ENCODE measurements around the gene BNIPL.

The BNIPL gene

GRCh38 chr1:151036356-151036755 is at the start of gene BNIPL:
Gene BNIPL, plus strand, starts transcription at chr1:151036586. Its CDS starts 140 bp downstream, at chr1:151036726.
- ATAC-seq (ENCODE audit: low read depth) (no peak), DNase-seq (ENCODE audit: low spot score) (no peak)
- Histone ChIP-seq H3K36me3 (ENCODE audit: low read depth) (peaks cover 14% of the 10 kb centered on the region), H3K4me1 (ENCODE audit: insufficient read depth, poor library complexity, severe bottlenecking) (no peaks in the 10 kb centered on the region), H3K4me3 (ENCODE audit: severe bottlenecking) (no peak within 1 kb of the TSS), H3K27me3 (ENCODE audit: insufficient read depth, poor library complexity, severe bottlenecking) (no peaks in the 10 kb centered on the region), H3K9me3 (ENCODE audit: severe bottlenecking) (no peaks in the 10 kb centered on the region), H3K27ac (ENCODE audit: poor library complexity, severe bottlenecking) (no peak within 1 kb of the TSS)
- TF ChIP-seq CTCF (IDR thresholded peaks at IDR 0.05; ENCODE audit: poor library complexity, severe bottlenecking) = no peak

GRCh38 chr1:150987924-150988323 is 48.5 kb upstream of the BNIPL start:
- ATAC-seq (ENCODE audit: low read depth) (no peak), DNase-seq (ENCODE audit: low spot score) (no peak)
- Histone ChIP-seq H3K27ac (ENCODE audit: poor library complexity, severe bottlenecking) (no peak overlapping the region), H3K9me3 (ENCODE audit: severe bottlenecking) (no peaks in the 10 kb centered on the region), H3K36me3 (ENCODE audit: low read depth) (no peaks in the 10 kb centered on the region), H3K4me1 (ENCODE audit: insufficient read depth, poor library complexity, severe bottlenecking) (no peaks in the 10 kb centered on the region), H3K27me3 (ENCODE audit: insufficient read depth, poor library complexity, severe bottlenecking) (no peaks in the 10 kb centered on the region), H3K4me3 (ENCODE audit: severe bottlenecking) (no peak overlapping the region)
- no peak for TF ChIP-seq CTCF (IDR thresholded peaks at IDR 0.05; ENCODE audit: poor library complexity, severe bottlenecking)

DNA sequence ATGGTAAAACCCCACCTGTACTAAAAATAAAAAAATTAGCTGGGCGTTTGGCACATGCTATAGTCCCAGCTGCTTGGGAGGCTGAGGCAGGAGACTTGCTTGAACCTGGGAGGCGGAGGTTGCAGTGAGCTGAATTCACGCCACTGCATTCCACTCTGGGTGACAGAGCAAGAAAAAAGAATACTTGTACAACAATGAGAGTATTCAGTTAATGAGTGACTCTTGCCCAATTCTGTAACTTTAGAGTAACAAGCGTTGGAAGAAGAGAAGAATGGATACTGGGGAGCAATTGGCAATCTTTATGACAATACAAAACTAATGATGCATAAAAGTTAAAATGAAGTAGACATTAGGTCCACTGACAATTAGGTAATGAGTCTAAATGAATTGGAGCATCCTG is 43.8 kb upstream of the BNIPL start:
- no peaks in the 10 kb centered on the region for H3K9me3 ChIP-seq (ENCODE audit: severe bottlenecking)

GRCh38 chr1:150994248-150994647 is 42.1 kb upstream of the BNIPL start:
- no peak for DNase-seq (ENCODE audit: low spot score)
- Histone ChIP-seq H3K27ac (ENCODE audit: poor library complexity, severe bottlenecking) (no peak overlapping the region), H3K4me1 (ENCODE audit: insufficient read depth, poor library complexity, severe bottlenecking) (no peaks in the 10 kb centered on the region), H3K9me3 (ENCODE audit: severe bottlenecking) (no peaks in the 10 kb centered on the region), H3K36me3 (ENCODE audit: low read depth) (no peaks in the 10 kb centered on the region), H3K27me3 (ENCODE audit: insufficient read depth, poor library complexity, severe bottlenecking) (no peaks in the 10 kb centered on the region), H3K4me3 (ENCODE audit: severe bottlenecking) (no peak overlapping the region)
- ATAC-seq (ENCODE audit: low read depth) = no peak
- TF ChIP-seq CTCF (IDR thresholded peaks at IDR 0.05; ENCODE audit: poor library complexity, severe bottlenecking) = no peak

More for the DNA sequence above, 43.8 kb upstream of the BNIPL start:
- no peaks in the 10 kb centered on the region for H3K27me3 ChIP-seq (ENCODE audit: insufficient read depth, poor library complexity, severe bottlenecking)
- TF ChIP-seq CTCF (IDR thresholded peaks at IDR 0.05; ENCODE audit: poor library complexity, severe bottlenecking) = no peak
- no peak overlapping the region for H3K4me3 ChIP-seq (ENCODE audit: severe bottlenecking)
- ATAC-seq (ENCODE audit: low read depth) = no peak
- no peaks in the 10 kb centered on the region for H3K4me1 ChIP-seq (ENCODE audit: insufficient read depth, poor library complexity, severe bottlenecking)
- DNase-seq (ENCODE audit: low spot score) = no peak
- no peaks in the 10 kb centered on the region for H3K36me3 ChIP-seq (ENCODE audit: low read depth)
- no peak overlapping the region for H3K27ac ChIP-seq (ENCODE audit: poor library complexity, severe bottlenecking)

DNA sequence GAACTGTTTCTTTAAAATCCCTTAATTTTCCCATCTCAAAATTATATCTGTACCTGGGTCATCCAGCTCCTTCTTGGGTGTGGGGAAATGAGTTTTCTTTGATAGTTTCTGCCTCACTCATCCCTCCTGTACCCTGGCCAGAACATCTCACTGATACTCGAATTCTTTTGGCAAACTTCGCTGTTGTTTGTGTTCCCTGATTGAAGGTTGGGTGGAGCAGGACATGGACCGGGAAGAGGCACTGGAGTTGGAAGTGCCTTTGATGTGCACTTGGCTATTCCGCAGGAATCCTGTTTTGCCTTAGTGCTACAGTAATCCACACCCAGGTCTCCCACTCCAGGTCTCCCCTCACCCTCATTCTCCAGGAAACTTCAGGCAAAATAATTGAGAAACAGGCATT is 40.9 kb upstream of the BNIPL start:
- Histone ChIP-seq H3K9me3 (ENCODE audit: severe bottlenecking) (no peaks in the 10 kb centered on the region), H3K27me3 (ENCODE audit: insufficient read depth, poor library complexity, severe bottlenecking) (no peaks in the 10 kb centered on the region), H3K4me1 (ENCODE audit: insufficient read depth, poor library complexity, severe bottlenecking) (no peaks in the 10 kb centered on the region), H3K36me3 (ENCODE audit: low read depth) (peaks cover 4% of the 10 kb centered on the region; the same call in 1 of the 2 replicates), H3K27ac (ENCODE audit: poor library complexity, severe bottlenecking) (no peak overlapping the region), H3K4me3 (ENCODE audit: severe bottlenecking) (no peak overlapping the region)
- no peak for ATAC-seq (ENCODE audit: low read depth)
- no peak for DNase-seq (ENCODE audit: low spot score)
- no peak for TF ChIP-seq CTCF (IDR thresholded peaks at IDR 0.05; ENCODE audit: poor library complexity, severe bottlenecking)

Data from RWPE2 (cell line).